Endothelial cell of umbilical vein (primary cell): ENCODE data around the gene CDRT15. TPM values are rescaled to one million over a fixed set of nuclear protein-coding genes. Genes with fewer than 3 reads are reported as not detected.

ENCODE experiments used
- BruUV-seq: library from RNA; stranded (reverse); fragments of 400-500 nt; replicated peaks from 2 replicates; lab custom pipeline; 2021; lab: Mats Ljungman, UMichigan
- CTCF ChIA-PET: fragments of 300-600, 350-600 bp; sonication (Branson Sonifier 250); formaldehyde crosslinking; loops from one replicate; lab custom pipeline; 2021; ENCODE audit warnings: antibody characterized with exemption, inconsistent platforms; lab: Charles Lee
- POLR2A ChIA-PET: fragments of 300-600, 350-600 bp; sonication (Branson Sonifier 250); formaldehyde crosslinking; loops from one replicate; lab custom pipeline; 2021; ENCODE audit warnings: antibody characterized with exemption, inconsistent platforms; lab: Charles Lee
- DNase-seq: peaks from one replicate; pipeline ENCODE4 v3.0.0-alpha.2; 2011; ENCODE audit warnings: low read depth, low spot score
- FAIRE-seq: peaks from 2 replicates; lab custom pipeline; 2011; peaks lifted over from hg19 to GRCh38; lab: Jason Lieb, UNC
- H2AFZ ChIP-seq: 2 replicates; pipeline ENCODE4 v1.6.0; 2012; ENCODE audit warnings: low read depth, low read length, control low read depth, inconsistent platforms
- H3K27ac ChIP-seq: 2 replicates; pipeline ENCODE4 v1.5.1; 2011; ENCODE audit warnings: low read depth, mild to moderate bottlenecking, control low read depth, low read length, moderate library complexity; ENCODE audit not compliant: insufficient read depth
- H3K27me3 ChIP-seq, 2 experiments: 2 replicates each; pipeline versions ENCODE4 v1.6.0 to v1.6.1; 2011; ENCODE audit warnings: low read length in 2 of 2, mixed read lengths in 1 of 2; ENCODE audit not compliant: control insufficient read depth in 2 of 2, insufficient read depth in 2 of 2
- H3K36me3 ChIP-seq, 2 experiments: 2 replicates in 1 of 2; 3 replicates in 1 of 2; pipeline ENCODE4 v1.5.1; 2011; ENCODE audit warnings: low read length in 2 of 2, mild to moderate bottlenecking in 1 of 2, moderate library complexity in 1 of 2; ENCODE audit not compliant: control insufficient read depth in 2 of 2, insufficient read depth in 2 of 2; ENCODE audit errors: extremely low read depth in 1 of 2
- H3K4me1 ChIP-seq: 3 replicates; pipeline ENCODE4 v1.5.1; 2011; ENCODE audit warnings: mild to moderate bottlenecking, low read length; ENCODE audit not compliant: control insufficient read depth, insufficient read depth; ENCODE audit errors: extremely low read depth
- H3K4me2 ChIP-seq: 2 replicates; pipeline ENCODE4 v1.6.1; 2011; ENCODE audit warnings: low read length, control low read depth, mixed read lengths; ENCODE audit not compliant: insufficient read depth
- H3K4me3 ChIP-seq, 3 experiments: fragments of 200-600 bp in 1 of 3; sonication (generic), shearing (Covaris generic) in 1 of 3; replicated peaks in 1 of 3; 2 replicates each; pipeline ENCODE4 v1.5.1; 2011 to 2016; ENCODE audit warnings: control low read depth in 3 of 3, low read length in 3 of 3, mild to moderate bottlenecking in 2 of 3, inconsistent platforms in 1 of 3, low read depth in 1 of 3, moderate library complexity in 1 of 3; ENCODE audit not compliant: insufficient read depth in 1 of 3
- H3K79me2 ChIP-seq: 2 replicates; pipeline ENCODE4 v1.6.0; 2012; ENCODE audit warnings: low read length, inconsistent platforms; ENCODE audit not compliant: control insufficient read depth, insufficient read depth
- H3K9ac ChIP-seq: replicated peaks from 2 replicates; pipeline ENCODE3; 2011; ENCODE audit warnings: low read length, control low read depth; ENCODE audit not compliant: insufficient read depth; ENCODE audit errors: extremely low read depth
- H3K9me1 ChIP-seq: replicated peaks from 3 replicates; pipeline ENCODE4 v1.6.0; 2011; ENCODE audit warnings: mild to moderate bottlenecking, low read length; ENCODE audit not compliant: control insufficient read depth, insufficient read depth; ENCODE audit errors: extremely low read depth
- H3K9me3 ChIP-seq: replicated peaks from 2 replicates; pipeline ENCODE4 v1.5.1; 2012; ENCODE audit warnings: low read length, inconsistent platforms; ENCODE audit not compliant: control insufficient read depth, insufficient read depth
- H4K20me1 ChIP-seq: replicated peaks from 2 replicates; pipeline ENCODE3; 2011; ENCODE audit warnings: mild to moderate bottlenecking, low read length; ENCODE audit not compliant: control insufficient read depth, insufficient read depth; ENCODE audit errors: extremely low read depth
- EZH2 ChIP-seq: IDR thresholded peaks from 2 replicates; pipeline ENCODE4 v1.6.1; 2012; ENCODE audit warnings: borderline replicate concordance, low read depth, mild to moderate bottlenecking, moderate library complexity, low read length, inconsistent platforms; ENCODE audit not compliant: severe bottlenecking
- FOS ChIP-seq: IDR thresholded peaks from 2 replicates; pipeline ENCODE4 v1.6.1; 2011; ENCODE audit warnings: mild to moderate bottlenecking, low read length, moderate library complexity, borderline replicate concordance; ENCODE audit not compliant: insufficient read depth
- GATA2 ChIP-seq: IDR thresholded peaks from 2 replicates; pipeline ENCODE4 v1.7.0; 2011; ENCODE audit warnings: low read depth, mild to moderate bottlenecking, moderate library complexity, mixed read lengths, low read length; ENCODE audit not compliant: insufficient read length, insufficient read depth
- JUN ChIP-seq: IDR thresholded peaks from 2 replicates; pipeline ENCODE4 v1.6.1; 2011; ENCODE audit warnings: borderline replicate concordance, low read depth; ENCODE audit not compliant: insufficient read length, insufficient read depth
- MYC ChIP-seq: IDR thresholded peaks from one replicate; pipeline ENCODE4 v1.6.1; 2011; ENCODE audit warnings: mild to moderate bottlenecking, low read depth, low read length
- POLR2A ChIP-seq: IDR thresholded peaks from 2 replicates; pipeline ENCODE4 v1.6.1; 2012; ENCODE audit warnings: low read depth, mild to moderate bottlenecking, control low read depth, low read length
- POLR2AphosphoS5 ChIP-seq: IDR thresholded peaks from 2 replicates; pipeline ENCODE4 v1.6.1; 2012; ENCODE audit warnings: low read depth, mild to moderate bottlenecking, control low read depth, low read length, moderate library complexity; ENCODE audit not compliant: insufficient read depth
- dilution Hi-C: fragments of 300-500 bp; cut with MboI; formaldehyde crosslinking; loops from one replicate; pipeline ENCODE4 v1.15.0; 2019; ENCODE audit warnings: low sequenced_read_pairs; ENCODE audit not compliant: extremely low pct_ligation_motif_present
- intact Hi-C: fragments of 100-400 bp; cut with micrococcal nuclease; formaldehyde crosslinking; loops from one replicate; pipeline ENCODE4 v1.10.0; 2022
- polyA plus RNA-seq, 4 experiments: library from polyadenylated mRNA; depleted of rRNA in 3 of 4; stranded (reverse) in 3 of 4; unstranded in 1 of 4; fragments of >200 nt; gene quantifications; 2 replicates each; pipeline versions ENCODE4 v1.2.1 to v1.2.3, GENCODE V29; 2011 to 2012; ENCODE audit warnings: missing spikeins in 1 of 4
- total RNA-seq: library from RNA; stranded (reverse); gene quantifications from 2 replicates; pipeline ENCODE4 v1.2.3, GENCODE V29; 2021
- TF ChIP-seq, protein P1 (sequence below), 2 donors: IDR thresholded peaks; 1 replicate in 1 of 2; 2 replicates in 1 of 2; pipeline ENCODE4 v1.5.1; 2011; ENCODE audit warnings: low read length in 2 of 2, mild to moderate bottlenecking in 2 of 2, moderate library complexity in 2 of 2, control low read depth in 1 of 2, inconsistent platforms in 1 of 2, low read depth in 1 of 2; ENCODE audit not compliant: insufficient read depth in 1 of 2; ENCODE audit errors: extremely low read depth in 1 of 2
- TF ChIP-seq, protein P2 (sequence below): IDR thresholded peaks from 2 replicates; pipeline ENCODE4 v1.6.1; 2011; ENCODE audit not compliant: insufficient read depth, insufficient read length

CDRT15 gene
- total and polyA plus RNA-seq, 2 donors (not counting 3 experiments of a cell fraction or from before 2014, with no cell fraction given), result not detected

GRCh38 chr17:14245629-14246028 lies 9.0 kb upstream of the CDRT15 start:
- Histone ChIP-seq H3K79me2 (no peaks in the 10 kb centered on the region), H3K9me3 (no peaks in the 10 kb centered on the region), H3K27ac (no peak overlapping the region), H4K20me1 (no peaks in the 10 kb centered on the region), H3K4me3 (no peak overlapping the region), H3K4me2 (no peak overlapping the region), H2AFZ (no peak overlapping the region), H3K9me1 (no peaks in the 10 kb centered on the region), H3K4me1 (no peaks in the 10 kb centered on the region), H3K9ac (no peak overlapping the region), H3K27me3 (peaks cover 0 to 4% of the 10 kb centered on the region in 2 experiments), H3K36me3 (no peaks in the 10 kb centered on the region)
- CTCF ChIA-PET, result no interaction called here
- POLR2A ChIA-PET, result no interaction called here
- DNase-seq (no peak), FAIRE-seq (no peak)
- dilution Hi-C loops, result no loop called here
- no TSS peak for BruUV-seq
- intact Hi-C loops, result no loop called here
- TF ChIP-seq, protein P1, sequence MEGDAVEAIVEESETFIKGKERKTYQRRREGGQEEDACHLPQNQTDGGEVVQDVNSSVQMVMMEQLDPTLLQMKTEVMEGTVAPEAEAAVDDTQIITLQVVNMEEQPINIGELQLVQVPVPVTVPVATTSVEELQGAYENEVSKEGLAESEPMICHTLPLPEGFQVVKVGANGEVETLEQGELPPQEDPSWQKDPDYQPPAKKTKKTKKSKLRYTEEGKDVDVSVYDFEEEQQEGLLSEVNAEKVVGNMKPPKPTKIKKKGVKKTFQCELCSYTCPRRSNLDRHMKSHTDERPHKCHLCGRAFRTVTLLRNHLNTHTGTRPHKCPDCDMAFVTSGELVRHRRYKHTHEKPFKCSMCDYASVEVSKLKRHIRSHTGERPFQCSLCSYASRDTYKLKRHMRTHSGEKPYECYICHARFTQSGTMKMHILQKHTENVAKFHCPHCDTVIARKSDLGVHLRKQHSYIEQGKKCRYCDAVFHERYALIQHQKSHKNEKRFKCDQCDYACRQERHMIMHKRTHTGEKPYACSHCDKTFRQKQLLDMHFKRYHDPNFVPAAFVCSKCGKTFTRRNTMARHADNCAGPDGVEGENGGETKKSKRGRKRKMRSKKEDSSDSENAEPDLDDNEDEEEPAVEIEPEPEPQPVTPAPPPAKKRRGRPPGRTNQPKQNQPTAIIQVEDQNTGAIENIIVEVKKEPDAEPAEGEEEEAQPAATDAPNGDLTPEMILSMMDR (IDR thresholded peaks at IDR 0.05; ENCODE audit: extremely low read depth in 1 of 2, insufficient read depth in 1 of 2, low read depth in 1 of 2, low read length in 2 of 2), result no peak
- no peak for TF ChIP-seq POLR2A
- TF ChIP-seq, protein P2, sequence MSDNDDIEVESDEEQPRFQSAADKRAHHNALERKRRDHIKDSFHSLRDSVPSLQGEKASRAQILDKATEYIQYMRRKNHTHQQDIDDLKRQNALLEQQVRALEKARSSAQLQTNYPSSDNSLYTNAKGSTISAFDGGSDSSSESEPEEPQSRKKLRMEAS, result no peak
- no peak for TF ChIP-seq POLR2AphosphoS5
- TF ChIP-seq GATA2, result no peak
- no peak for TF ChIP-seq EZH2
- TF ChIP-seq MYC, result no peak
- TF ChIP-seq JUN, result no peak
- no peak for TF ChIP-seq FOS
